SK-N-SH (cell line): ENCODE measurements around the gene IRF9. TPM values are rescaled to one million over a fixed set of nuclear protein-coding genes. Genes with fewer than 3 reads are reported as not detected.

Source experiments
- CTCF ChIA-PET: fragments of 300-600, 350-600 bp; formaldehyde crosslinking; extraction: SDS; loops from one replicate; lab custom pipeline; 2021; lab: Yijun Ruan, JAX
- POLR2A ChIA-PET: fragments of 350-600 bp; sonication (Branson Sonifier 250); formaldehyde crosslinking; extraction: SDS; loops from one replicate; lab custom pipeline; 2020; ENCODE audit warnings: antibody characterized with exemption, inconsistent platforms; lab: Yijun Ruan, JAX
- DNase-seq: peaks from one replicate; pipeline ENCODE4 v3.0.0; 2012
- H2AFZ ChIP-seq: fragments of 200-600 bp; sonication (generic); 2 replicates; pipeline ENCODE4 v1.8.1; 2016; ENCODE audit warnings: antibody characterized with exemption, mild to moderate bottlenecking, low read depth
- H3F3A ChIP-seq: fragments of 200-600 bp; sonication (generic); replicated peaks from 2 replicates; pipeline ENCODE3; 2016; ENCODE audit warnings: antibody characterized with exemption, mild to moderate bottlenecking; ENCODE audit not compliant: insufficient read depth
- H3K27ac ChIP-seq, 2 experiments: fragments of 200-500 bp in 1 of 2; fragments of 200-600 bp in 1 of 2; sonication (Bioruptor generic) in 1 of 2; sonication (generic), shearing (Covaris generic) in 1 of 2; 2 replicates each; pipeline versions ENCODE4 v1.5.1 to v1.6.1; 2014 to 2016; ENCODE audit warnings: low read depth in 2 of 2, inconsistent platforms in 1 of 2, low read length in 1 of 2, mild to moderate bottlenecking in 1 of 2, mixed read lengths in 1 of 2
- H3K27me3 ChIP-seq: fragments of 200-600 bp; sonication (generic), shearing (Covaris generic); 2 replicates; pipeline ENCODE4 v1.6.1; 2016; ENCODE audit warnings: mixed run types; ENCODE audit not compliant: insufficient read depth
- H3K36me3 ChIP-seq, 2 experiments: fragments of 200-500 bp in 1 of 2; fragments of 200-600 bp in 1 of 2; sonication (Bioruptor generic) in 1 of 2; sonication (generic) in 1 of 2; replicated peaks in 1 of 2; 2 replicates each; pipeline versions ENCODE3 to v1.5.1; 2014 to 2016; ENCODE audit warnings: low read length in 1 of 2, mild to moderate bottlenecking in 1 of 2; ENCODE audit not compliant: insufficient read depth in 2 of 2, control insufficient read depth in 1 of 2
- H3K4me1 ChIP-seq, 2 experiments: fragments of 200-500 bp in 1 of 2; fragments of 200-600 bp in 1 of 2; sonication (Bioruptor generic) in 1 of 2; sonication (generic), shearing (Covaris generic) in 1 of 2; 2 replicates each; pipeline versions ENCODE4 v1.5.1 to v1.6.1; 2014 to 2016; ENCODE audit warnings: low read depth in 1 of 2, low read length in 1 of 2, mixed run types in 1 of 2; ENCODE audit not compliant: insufficient read depth in 2 of 2, control insufficient read depth in 1 of 2
- H3K4me2 ChIP-seq: fragments of 200-600 bp; sonication (generic), shearing (Covaris generic); 2 replicates; pipeline ENCODE4 v1.6.1; 2017; ENCODE audit warnings: mixed run types
- H3K4me3 ChIP-seq, 2 experiments: fragments of 200-500 bp in 1 of 2; fragments of 200-600 bp in 1 of 2; sonication (Bioruptor generic) in 1 of 2; sonication (generic), shearing (Covaris generic) in 1 of 2; 2 replicates each; pipeline versions ENCODE4 v1.5.1 to v1.8.1; 2014 to 2016; ENCODE audit warnings: low read depth in 2 of 2, inconsistent platforms in 1 of 2, low read length in 1 of 2, mild to moderate bottlenecking in 1 of 2, mixed read lengths in 1 of 2, moderate library complexity in 1 of 2
- H3K79me2 ChIP-seq: fragments of 200-600 bp; sonication (generic); 2 replicates; pipeline ENCODE4 v1.8.1; 2017; ENCODE audit warnings: mild to moderate bottlenecking; ENCODE audit not compliant: insufficient read depth
- H3K9ac ChIP-seq: fragments of 200-600 bp; sonication (generic); 2 replicates; pipeline ENCODE4 v1.6.1; 2017; ENCODE audit warnings: mixed run types
- H3K9me2 ChIP-seq: fragments of 200-600 bp; sonication (generic); 2 replicates; pipeline ENCODE4 v1.6.1; 2017; ENCODE audit warnings: mixed run types
- H3K9me3 ChIP-seq: fragments of 200-600 bp; sonication (generic); 2 replicates; pipeline ENCODE4 v1.6.1; 2017; ENCODE audit warnings: mixed run types, mild to moderate bottlenecking, moderate library complexity
- H4K20me1 ChIP-seq: fragments of 200-600 bp; sonication (generic); 2 replicates; pipeline ENCODE4 v1.6.1; 2017; ENCODE audit warnings: mild to moderate bottlenecking, mixed run types; ENCODE audit not compliant: insufficient read depth
- CTCF ChIP-seq: fragments of 200-600 bp; sonication (generic); IDR thresholded peaks from 2 replicates; pipeline ENCODE4 v1.6.1; 2017; ENCODE audit warnings: antibody characterized with exemption, mild to moderate bottlenecking, moderate library complexity
- ELF1 ChIP-seq: IDR thresholded peaks from 2 replicates; pipeline ENCODE4 v1.4.0; 2012
- FOSL2 ChIP-seq: IDR thresholded peaks from 2 replicates; pipeline ENCODE4 v1.4.0; 2012; ENCODE audit warnings: low read depth, mild to moderate bottlenecking, moderate library complexity, borderline replicate concordance
- FOXM1 ChIP-seq: IDR thresholded peaks from 2 replicates; pipeline ENCODE4 v1.4.0; 2012; ENCODE audit warnings: low read depth, mild to moderate bottlenecking
- JUND ChIP-seq: IDR thresholded peaks from 2 replicates; pipeline ENCODE4 v1.4.0; 2012
- MEF2A ChIP-seq: IDR thresholded peaks from 2 replicates; pipeline ENCODE4 v1.4.0; 2012; ENCODE audit warnings: low read depth, borderline replicate concordance
- PBX3 ChIP-seq: IDR thresholded peaks from 2 replicates; pipeline ENCODE4; 2012
- POLR2AphosphoS5 ChIP-seq: IDR thresholded peaks from 2 replicates; pipeline ENCODE4 v1.6.1; 2012; ENCODE audit warnings: low read depth, low read length
- RAD21 ChIP-seq: IDR thresholded peaks from 2 replicates; pipeline ENCODE4 v1.6.1; 2012; ENCODE audit warnings: mild to moderate bottlenecking, low read length
- RCOR1 ChIP-seq: fragments of 150-350 bp; IDR thresholded peaks from 2 replicates; pipeline ENCODE4 v1.6.1; 2017; ENCODE audit warnings: antibody characterized with exemption, low read length
- TCF12 ChIP-seq: IDR thresholded peaks from 2 replicates; pipeline ENCODE4 v1.4.0; 2012
- USF1 ChIP-seq: IDR thresholded peaks from 2 replicates; pipeline ENCODE4 v1.4.0; 2012; ENCODE audit warnings: low read depth, borderline replicate concordance
- USF2 ChIP-seq: fragments of 150-350 bp; IDR thresholded peaks from 2 replicates; pipeline ENCODE4 v1.6.1; 2017; ENCODE audit warnings: antibody characterized with exemption, low read length, low read depth, borderline replicate concordance
- YY1 ChIP-seq: IDR thresholded peaks from 2 replicates; pipeline ENCODE4 v1.4.0; 2012; ENCODE audit warnings: low read depth, mild to moderate bottlenecking
- WGBS: methylation state at CpG from one replicate; pipeline ENCODE4 v1.1.6; 2017; ENCODE audit warnings: low lambda C conversion rate; 5-methylcytosine and 5-hydroxymethylcytosine counted together
- polyA plus RNA-seq, 3 experiments: library from polyadenylated mRNA; depleted of rRNA; stranded (reverse); fragments of >200 nt; gene quantifications; 2 replicates each; pipeline ENCODE4 v1.2.3, GENCODE V29; 2012

Gene IRF9
- polyA plus RNA-seq, 1 of the 3 experiments (the other 2 are of a cell fraction) = 37.6 TPM

GRCh38 chr14:24136684-24137528, 24.2 kb upstream of the IRF9 start:
- no peak for DNase-seq
- CTCF ChIA-PET = interaction anchor here (0.7 to 4.7 kb wide), 6 partner anchors 11 to 46 kb away, joined by 3 to 22 read pairs (median 4); partner anchors contain the start of genes DCAF11, IRF9, NRL and PCK2
- Histone ChIP-seq H3K79me2 (peaks cover 33% of the 10 kb centered on the region), H3K9ac (peak overlapping the region; percentile 94), H3K4me3 (peak overlapping the region; percentile 82 to 91), H3K27ac (peak overlapping the region in 1 of 2 experiments; percentile 64; a peak in 1 of 4 replicates), H3K9me2 (no peaks in the 10 kb centered on the region), H4K20me1 (no peaks in the 10 kb centered on the region), H3K4me2 (peak overlapping the region; percentile 82), H3K9me3 (no peaks in the 10 kb centered on the region), H3K36me3 (peaks cover 21 to 24% of the 10 kb centered on the region in 2 experiments), H3K27me3 (no peaks in the 10 kb centered on the region), H3K4me1 (peaks cover 6 to 31% of the 10 kb centered on the region in 2 experiments; a peak in 3 of 4 replicates), H3F3A (peaks cover 10% of the 10 kb centered on the region), H2AFZ (no peak overlapping the region)
- TF ChIP-seq FOSL2 = no peak
- no peak for TF ChIP-seq USF2
- TF ChIP-seq RCOR1 = no peak
- no peak for TF ChIP-seq ELF1
- TF ChIP-seq TCF12 = no peak
- no peak for TF ChIP-seq POLR2AphosphoS5
- no peak for TF ChIP-seq JUND
- TF ChIP-seq RAD21 = no peak
- TF ChIP-seq FOXM1 = no peak
- no peak for TF ChIP-seq PBX3
- no peak for TF ChIP-seq MEF2A
- WGBS = 49% methylated on average over 13 of the region's 13 CpGs
- POLR2A ChIA-PET = interaction anchor here (0.6 to 3.0 kb wide), 7 partner anchors 8 to 1261 kb away, joined by 3 to 21 read pairs (median 5); partner anchors contain the start of genes DCAF11, IRF9, NRL and PSME2

GRCh38 chr14:24137529-24138395, 23.3 kb upstream of the IRF9 start:
- Histone ChIP-seq H2AFZ (no peak overlapping the region), H3K27ac (peak overlapping the region in 1 of 2 experiments; percentile 11; a peak in 1 of 4 replicates), H3K4me1 (peaks cover 6 to 36% of the 10 kb centered on the region in 2 experiments; a peak in 3 of 4 replicates), H3K9me3 (no peaks in the 10 kb centered on the region), H4K20me1 (no peaks in the 10 kb centered on the region), H3K27me3 (no peaks in the 10 kb centered on the region), H3K4me2 (peak overlapping the region; percentile 82; the same call in 1 of the 2 replicates), H3K9me2 (no peaks in the 10 kb centered on the region), H3F3A (peaks cover 15% of the 10 kb centered on the region), H3K4me3 (0 out of 4 replicates have a peak overlapping the region, but pooled peaks of 1 of the 2 experiments have one; percentile 82), H3K36me3 (peaks cover 21 to 24% of the 10 kb centered on the region in 2 experiments), H3K79me2 (peaks cover 37% of the 10 kb centered on the region), H3K9ac (no peak overlapping the region)
- ChIA-PET POLR2A (interaction anchor here (0.6 to 3.0 kb wide), 6 partner anchors 9 to 1262 kb away, joined by 3 to 21 read pairs (median 5); partner anchors contain the start of genes DCAF11, IRF9, NRL and PSME2), CTCF (interaction anchor here (0.7 to 4.7 kb wide), 5 partner anchors 9 to 47 kb away, joined by 3 to 22 read pairs (median 3); partner anchors contain the start of genes IRF9, PCK2 and RNF31)
- no peak for DNase-seq
- TF ChIP-seq POLR2AphosphoS5 (0 out of 2 replicates have a peak, but pooled peaks have one; percentile 14), CTCF (no peak), USF1 (no peak), YY1 (no peak)
- 92% methylated on average over 8 of the region's 8 CpGs for WGBS
